ENCODE results near the gene EVL. TPM values are rescaled to one million over a fixed set of nuclear protein-coding genes. Genes with fewer than 3 reads are reported as not detected.
A peak's percentile ranks its signal among the peaks of the same experiment; 100 is the strongest.

EVL gene
- polyA plus RNA-seq, 2 of the 4 experiments (the other 2 are of a cell fraction) = 14.8 to 32.9 TPM

GRCh38 chr14:100170880-100171279, 105.7 kb downstream of the EVL start:
- CTCF ChIA-PET = interaction anchor here (0.7 to 2.3 kb wide), 3 partner anchors 9 to 22 kb away, joined by 3 to 12 read pairs (median 3); no protein-coding TSS in a partner anchor
- no peak overlapping the region for H3K4me2 ChIP-seq
- ATAC-seq = no peak
- peaks cover 8% of the 10 kb centered on the region; the same call in 2 of the 3 replicates for H3K4me1 ChIP-seq
- DNase-seq (ENCODE audit: low read depth in 1 of 2, low spot score in 1 of 2) = no peak
- no peak overlapping the region for H3K4me3 ChIP-seq
- no peaks in the 10 kb centered on the region for H3K9me3 ChIP-seq
- POLR2A ChIA-PET = no interaction called here
- no peak for TF ChIP-seq HOXB5 (CRISPR knock-in tag; IDR thresholded peaks at IDR 0.05)
- TF ChIP-seq EHMT2 (IDR thresholded peaks at IDR 0.05; ENCODE audit: low read depth) = no peak
- no peak for TF ChIP-seq NFE2L2 (conservative IDR thresholded peaks at IDR 0.05; ENCODE audit: low read length)
- no peak for TF ChIP-seq MAZ (IDR thresholded peaks at IDR 0.05; ENCODE audit: borderline replicate concordance, low read depth, low read length)
- no peak for TF ChIP-seq HMGXB4 (CRISPR knock-in tag; IDR thresholded peaks at IDR 0.05; ENCODE audit: borderline replicate concordance)
- TF ChIP-seq ATOH8 (CRISPR knock-in tag; IDR thresholded peaks at IDR 0.05; ENCODE audit: low read depth) = no peak
- TF ChIP-seq CEBPB (IDR thresholded peaks at IDR 0.05) = no peak
- H3K27ac ChIP-seq = no peak overlapping the region
- no peak for FAIRE-seq
- 84% methylated on average over 2 of the region's 2 CpGs for WGBS (ENCODE audit: missing lambda C conversion rate)

- no peak for DNase-seq (ENCODE audit: low read depth in 1 of 2, low spot score in 1 of 2)
- TF ChIP-seq RCOR1 (IDR thresholded peaks at IDR 0.05; ENCODE audit: low read depth, low read length) = no peak
- TF ChIP-seq MAZ (IDR thresholded peaks at IDR 0.05; ENCODE audit: borderline replicate concordance, low read depth, low read length) = no peak
- TF ChIP-seq GATA3 (IDR thresholded peaks at IDR 0.05; ENCODE audit: borderline replicate concordance) = no peak
- TF ChIP-seq TP53 (CRISPR knock-in tag; IDR thresholded peaks at IDR 0.05) = no peak
- TF ChIP-seq REST (IDR thresholded peaks at IDR 0.05) = no peak
- no peak for TF ChIP-seq ZFP36 (IDR thresholded peaks at IDR 0.05; ENCODE audit: borderline replicate concordance, partially characterized antibody)
- TF ChIP-seq HOXB5 (CRISPR knock-in tag; IDR thresholded peaks at IDR 0.05) = no peak
- H3K4me1 ChIP-seq = no peaks in the 10 kb centered on the region
- ChIA-PET POLR2A (no interaction called here), CTCF (interaction anchor here (1.5 to 3.7 kb wide), 6 partner anchors 13 to 273 kb away, joined by 3 to 13 read pairs (median 4); partner anchors contain the start of gene DEGS2)
- no peak for FAIRE-seq
- no peak overlapping the region for H3K27ac ChIP-seq
- 74% methylated on average over 5 of the region's 5 CpGs for WGBS (ENCODE audit: missing lambda C conversion rate)
- H3K4me3 ChIP-seq = no peak overlapping the region
- ATAC-seq = no peak
- no peaks in the 10 kb centered on the region for H3K9me3 ChIP-seq
- H3K4me2 ChIP-seq = no peak overlapping the region
Measured at GRCh38 chr14:100172811-100173210, 107.6 kb downstream of the EVL start.

GRCh38 chr14:100173353-100173752, 108.1 kb downstream of the EVL start:
- CTCF ChIA-PET = interaction anchor here (1.2 to 3.7 kb wide), 8 partner anchors 13 to 273 kb away, joined by 3 to 17 read pairs (median 4); partner anchors contain the start of gene DEGS2
- FAIRE-seq (no peak), DNase-seq (ENCODE audit: low read depth in 1 of 2, low spot score in 1 of 2) (no peak), ATAC-seq (peak in 1 of 2 experiments; percentile 57; a peak in 3 of 6 replicates)
- Histone ChIP-seq H3K27ac (no peak overlapping the region), H3K4me1 (no peaks in the 10 kb centered on the region), H3K4me3 (no peak overlapping the region), H3K4me2 (no peak overlapping the region), H3K9me3 (no peaks in the 10 kb centered on the region)
- TF ChIP-seq MYC (IDR thresholded peaks at IDR 0.05; ENCODE audit: borderline replicate concordance, low read length) (no peak), ZNF302 (CRISPR knock-in tag; IDR thresholded peaks at IDR 0.05) (no peak), POLR2A (IDR thresholded peaks at IDR 0.05; ENCODE audit: low read length) (no peak), HDAC2 (IDR thresholded peaks at IDR 0.05) (no peak), USF2 (IDR thresholded peaks at IDR 0.05) (no peak)
- 54% methylated on average over 7 of the region's 7 CpGs for WGBS (ENCODE audit: missing lambda C conversion rate)
- POLR2A ChIA-PET = interaction anchor here (1.3 kb wide), 1 partner anchor 20 kb away, joined by 4 read pairs; no protein-coding TSS in a partner anchor
